ENCODE measurements around the gene IMPA2. TPM values are rescaled to one million over a fixed set of nuclear protein-coding genes. Genes with fewer than 3 reads are reported as not detected.
A peak's percentile ranks its signal among the peaks of the same experiment; 100 is the strongest.
"Not testable (repeated sequence)": the region's sequence is repeated elsewhere in the genome, so short reads cannot be mapped to it uniquely, and the experiment has no call there.

Gene IMPA2
- total and polyA plus RNA-seq, 8 donors: 93.5 to 286 (median 156) TPM

DNA sequence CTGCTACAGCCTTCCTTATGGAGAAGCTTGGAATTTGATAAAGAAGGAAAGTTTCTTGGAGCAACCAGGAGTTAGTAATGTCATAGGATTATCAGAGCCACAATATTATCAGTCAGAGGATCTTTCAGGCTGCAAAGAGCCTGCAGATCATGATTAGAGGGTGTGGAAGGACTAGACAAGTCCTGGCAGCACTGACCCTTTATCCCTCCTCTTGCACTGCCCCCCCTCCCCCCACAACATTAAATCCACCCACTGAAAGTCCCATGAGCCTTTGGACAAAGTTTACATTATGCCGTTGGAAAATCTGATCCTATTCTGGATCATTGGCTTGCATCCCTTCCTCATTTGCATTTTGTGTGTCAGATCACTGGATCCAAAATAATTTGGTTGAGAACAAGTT is 18.7 kb upstream of the IMPA2 start:
- WGBS, 2 donors: 4 to 10% methylated on average over 1 of the region's 1 CpG
- Histone ChIP-seq H3K36me3 (no peaks in the 10 kb centered on the region), H3K4me1 (no peaks in the 10 kb centered on the region), H3K27ac (no peak overlapping the region), H3K9me3 (no peaks in the 10 kb centered on the region), H3K27me3 (no peaks in the 10 kb centered on the region), H3K4me3 (no peak overlapping the region)
- FAIRE-seq: no peak
- no peak for DNase-seq
- ATAC-seq: no peak
- intact Hi-C loops (cut with DNase I): no loop called here
- no peak for TF ChIP-seq CTCF (IDR thresholded peaks at IDR 0.05)

- FAIRE-seq (peak; percentile 26), ATAC-seq (no peak), DNase-seq (no peak)
- no peak overlapping the region for H3K4me3 ChIP-seq
- no peak overlapping the region for H3K27ac ChIP-seq
- H3K36me3 ChIP-seq: no peaks in the 10 kb centered on the region
- H3K4me1 ChIP-seq: no peaks in the 10 kb centered on the region
- intact Hi-C loops (cut with DNase I): no loop called here
- TF ChIP-seq CTCF (IDR thresholded peaks at IDR 0.05): no peak
- no peaks in the 10 kb centered on the region for H3K9me3 ChIP-seq
- H3K27me3 ChIP-seq: no peaks in the 10 kb centered on the region
- 79 to 82% methylated on average over 3 of the region's 3 CpGs for WGBS, 2 donors
These were observed 17.3 kb upstream of the IMPA2 start for GRCh38 chr18:11963991-11964484.

DNA sequence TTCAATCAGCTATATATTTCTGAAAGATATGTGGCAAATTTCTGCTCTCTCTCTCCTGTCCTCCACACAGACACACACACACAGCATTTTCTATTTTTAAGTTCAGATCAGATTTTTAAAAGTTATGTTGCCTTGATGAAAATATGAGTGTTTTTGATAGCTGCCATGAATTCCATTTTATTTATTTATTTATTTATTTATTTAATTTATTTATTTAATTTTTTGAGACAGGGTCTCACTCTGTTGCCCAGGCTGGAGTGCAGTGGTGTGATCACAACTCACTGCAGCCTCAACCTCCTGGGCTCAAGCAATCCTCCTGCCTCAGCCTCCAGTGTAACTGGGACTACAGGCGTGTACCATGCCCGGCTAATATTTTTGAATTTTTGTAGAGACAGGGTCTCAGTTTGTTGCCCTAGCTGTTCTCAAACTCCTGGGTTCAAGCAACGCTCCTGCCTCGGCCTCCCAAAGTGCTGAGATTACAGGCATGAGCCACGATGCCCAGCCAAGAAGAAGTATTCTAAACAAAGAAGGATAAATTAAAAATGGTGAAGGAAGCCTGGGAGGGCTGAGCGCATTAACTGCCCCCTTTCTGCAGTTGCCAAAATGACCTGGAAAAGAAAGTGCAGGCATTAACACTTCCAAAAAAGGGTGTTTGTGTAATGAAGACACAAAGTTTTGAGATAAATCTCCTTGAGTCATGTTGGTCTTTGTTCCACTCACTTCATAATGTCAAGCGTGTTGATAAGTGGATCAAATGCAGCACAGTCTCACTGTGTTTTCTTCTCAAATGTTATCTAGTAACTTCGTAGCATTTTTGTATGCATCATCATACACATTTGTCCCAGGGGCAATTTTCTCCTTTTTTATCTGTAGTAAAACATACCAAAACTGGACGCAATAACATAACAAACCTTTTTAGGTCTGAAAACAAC is 11.1 kb upstream of the IMPA2 start:
- no peak overlapping the region for H3K4me3 ChIP-seq

DNA sequence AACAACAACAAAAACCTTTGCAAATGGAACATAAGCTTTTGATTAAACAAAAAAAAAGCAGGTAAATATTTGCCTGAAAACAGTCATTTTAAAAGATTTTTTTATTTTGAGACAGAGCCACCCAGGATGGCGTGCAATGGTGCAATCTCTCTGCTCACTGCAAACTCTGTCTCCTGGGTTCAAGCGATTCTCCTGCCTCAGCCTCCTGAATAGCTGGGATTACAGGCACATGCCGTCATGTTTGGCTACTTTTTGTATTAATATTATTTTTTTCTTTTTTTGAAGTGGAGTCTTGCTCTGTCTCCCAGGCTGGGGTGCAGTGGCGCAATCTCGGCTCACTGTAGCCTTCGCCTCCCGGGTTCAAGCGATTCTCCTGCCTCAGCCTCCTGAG is 10.5 kb upstream of the IMPA2 start:
- H3K36me3 ChIP-seq; H3K27ac ChIP-seq; DNase-seq; H3K4me3 ChIP-seq; ATAC-seq; intact Hi-C loops (cut with DNase I); H3K27me3 ChIP-seq; H3K9me3 ChIP-seq; FAIRE-seq; H3K4me1 ChIP-seq: not testable (repeated sequence)
- WGBS, 2 donors: 94 to 98% methylated on average over 8 of the region's 8 CpGs

More for the DNA sequence above, 11.1 kb upstream of the IMPA2 start:
- H3K4me1 ChIP-seq: no peaks in the 10 kb centered on the region
- DNase-seq: no peak
- intact Hi-C loops (cut with DNase I): no loop called here
- no peak for ATAC-seq
- H3K27ac ChIP-seq: no peak overlapping the region
- H3K36me3 ChIP-seq: no peaks in the 10 kb centered on the region
- FAIRE-seq: no peak
- WGBS, 2 donors: 82 to 86% methylated on average over 9 of the region's 9 CpGs
- H3K9me3 ChIP-seq: no peaks in the 10 kb centered on the region
- no peaks in the 10 kb centered on the region for H3K27me3 ChIP-seq
- TF ChIP-seq CTCF (IDR thresholded peaks at IDR 0.05): no peak

DNA sequence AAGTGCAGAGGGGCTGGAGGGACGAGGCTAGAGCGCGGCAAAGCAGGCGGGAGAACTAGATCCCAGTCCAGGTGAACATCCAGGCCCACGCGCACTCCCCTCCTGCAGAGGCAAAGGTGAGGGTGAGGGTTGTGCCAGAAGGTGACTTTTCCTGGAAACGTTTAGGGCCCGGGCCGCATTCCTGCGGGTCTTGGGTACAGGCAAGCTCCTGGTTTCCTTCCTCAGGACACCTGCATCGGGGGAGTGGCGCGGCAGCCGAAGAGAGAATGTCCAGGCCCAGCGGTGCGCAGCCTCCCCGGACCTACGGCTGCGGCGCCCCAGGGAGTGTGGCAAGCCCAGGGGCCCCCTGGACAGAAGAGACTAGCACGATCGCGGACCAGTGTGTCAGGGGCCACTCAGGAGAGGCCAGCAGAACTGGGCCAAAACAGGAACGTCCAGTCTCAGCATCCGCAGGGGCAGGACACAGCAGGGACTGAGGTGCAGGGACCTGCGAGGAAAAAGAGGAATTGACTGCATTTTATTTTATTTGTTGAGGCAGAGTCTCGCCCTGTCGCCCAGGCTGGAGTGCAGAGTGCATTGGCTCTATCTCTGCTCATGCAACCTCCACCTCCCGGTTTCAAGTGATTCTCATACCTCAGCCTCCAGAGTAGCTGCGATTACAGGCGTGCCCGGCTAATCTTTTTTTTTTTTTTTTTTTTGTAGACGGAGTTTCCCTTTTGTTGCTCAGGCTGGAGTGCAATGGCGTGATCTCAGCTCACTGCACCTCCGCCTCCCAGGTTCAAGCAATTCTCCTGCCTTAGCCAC is 8.7 kb upstream of the IMPA2 start:
- WGBS, 2 donors: 93 to 95% methylated on average over 35 of the region's 35 CpGs
- no peaks in the 10 kb centered on the region for H3K27me3 ChIP-seq
- no peaks in the 10 kb centered on the region for H3K4me1 ChIP-seq
- H3K27ac ChIP-seq: no peak overlapping the region
- no peak for DNase-seq
- H3K36me3 ChIP-seq: no peaks in the 10 kb centered on the region
- H3K9me3 ChIP-seq: no peaks in the 10 kb centered on the region
- FAIRE-seq: no peak
- no peak for TF ChIP-seq CTCF (IDR thresholded peaks at IDR 0.05)
- no peak overlapping the region for H3K4me3 ChIP-seq
- no peak for ATAC-seq
- intact Hi-C loops (cut with DNase I): no loop called here
